ENCODE results near the gene PRR18. TPM values are rescaled to one million over a fixed set of nuclear protein-coding genes. Genes with fewer than 3 reads are reported as not detected.

Gene PRR18
- total and polyA plus RNA-seq, 2 of the 13 experiments (the other 11 are each of a cell fraction or from before 2014, with no cell fraction given) = 0.04 TPM

DNA sequence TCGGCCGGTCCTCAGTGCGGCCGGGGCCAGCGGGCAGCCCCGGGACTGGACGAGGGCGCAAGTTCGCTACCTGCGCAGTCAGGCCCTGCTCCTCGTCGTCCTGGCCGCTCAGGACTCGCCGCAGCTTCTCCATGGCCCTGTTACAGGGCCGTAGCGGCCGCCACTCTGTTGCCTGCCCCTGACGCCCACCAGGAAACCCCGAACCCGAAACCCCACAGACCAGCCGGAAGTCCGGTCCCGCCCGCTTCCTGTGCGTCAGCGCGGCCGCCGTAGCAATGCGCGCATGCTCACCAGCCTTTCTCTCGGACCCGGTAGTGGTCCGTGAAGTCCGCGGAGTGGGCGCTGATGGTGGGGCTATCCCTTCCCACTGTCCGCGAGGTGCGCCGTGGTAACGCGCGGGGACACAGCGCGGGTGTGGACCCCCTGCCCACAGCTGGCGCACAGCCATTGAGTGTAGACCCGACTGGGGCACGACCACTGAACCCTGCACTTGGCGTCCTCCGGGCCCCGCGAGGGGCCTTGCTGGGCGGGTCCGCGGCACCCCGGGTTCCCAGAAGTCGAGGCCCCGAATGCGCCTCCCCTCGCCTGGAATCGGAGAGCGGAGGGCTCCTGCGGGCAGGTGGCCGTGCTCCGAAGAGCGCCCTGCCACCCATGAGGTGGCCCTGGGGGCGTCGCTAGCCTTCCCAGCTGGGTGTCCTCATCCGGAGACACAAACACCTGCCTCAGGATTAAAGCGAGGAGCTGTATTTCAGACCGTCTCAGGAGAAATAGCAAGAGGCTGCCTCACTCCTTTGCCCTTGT lies 34.4 kb upstream of the PRR18 start, which contains the start of gene SFT2D1 (continued):
- TF ChIP-seq, protein P1, sequence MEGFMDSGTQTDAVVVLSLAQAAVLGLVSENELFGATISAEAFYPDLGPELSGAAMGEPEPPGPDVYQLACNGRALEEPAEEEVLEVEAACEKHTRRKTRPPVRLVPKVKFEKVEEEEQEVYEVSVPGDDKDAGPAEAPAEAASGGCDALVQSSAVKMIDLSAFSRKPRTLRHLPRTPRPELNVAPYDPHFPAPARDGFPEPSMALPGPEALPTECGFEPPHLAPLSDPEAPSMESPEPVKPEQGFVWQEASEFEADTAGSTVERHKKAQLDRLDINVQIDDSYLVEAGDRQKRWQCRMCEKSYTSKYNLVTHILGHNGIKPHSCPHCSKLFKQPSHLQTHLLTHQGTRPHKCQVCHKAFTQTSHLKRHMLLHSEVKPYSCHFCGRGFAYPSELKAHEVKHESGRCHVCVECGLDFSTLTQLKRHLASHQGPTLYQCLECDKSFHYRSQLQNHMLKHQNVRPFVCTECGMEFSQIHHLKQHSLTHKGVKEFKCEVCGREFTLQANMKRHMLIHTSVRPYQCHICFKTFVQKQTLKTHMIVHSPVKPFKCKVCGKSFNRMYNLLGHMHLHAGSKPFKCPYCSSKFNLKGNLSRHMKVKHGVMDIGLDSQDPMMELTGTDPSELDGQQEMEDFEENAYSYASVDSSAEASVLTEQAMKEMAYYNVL (CRISPR knock-in tag; IDR thresholded peaks at IDR 0.05; ENCODE audit: borderline replicate concordance) = peak; percentile 66
- TF ChIP-seq ZNF253 (CRISPR knock-in tag; IDR thresholded peaks at IDR 0.05; ENCODE audit: borderline replicate concordance) (peak; percentile 75; the same call in 1 of the 2 replicates), ZMAT3 (CRISPR knock-in tag; conservative IDR thresholded peaks at IDR 0.05) (peak; percentile 92), CHD2 (IDR thresholded peaks at IDR 0.05; ENCODE audit: low read depth, low read length) (peak; percentile 42; the same call in 1 of the 2 replicates), HNF1B (CRISPR knock-in tag; IDR thresholded peaks at IDR 0.05) (peak; percentile 98), ZNF354B (CRISPR knock-in tag; IDR thresholded peaks at IDR 0.05) (0 out of 2 replicates have a peak, but pooled peaks have one; percentile 26), RXRA (CRISPR knock-in tag; IDR thresholded peaks at IDR 0.05) (peak; percentile 80; the same call in 1 of the 2 replicates), HMGXB4 (CRISPR knock-in tag; IDR thresholded peaks at IDR 0.05; ENCODE audit: borderline replicate concordance in 1 of 2, low read depth in 1 of 2) (peak; percentile 90 to 92), NCOA5 (CRISPR knock-in tag; IDR thresholded peaks at IDR 0.05) (no peak), ZNF75D (CRISPR knock-in tag; IDR thresholded peaks at IDR 0.05; ENCODE audit: borderline replicate concordance) (no peak), FOSL2 (CRISPR knock-in tag; IDR thresholded peaks at IDR 0.05) (peak; percentile 67), HNF1A (IDR thresholded peaks at IDR 0.05; ENCODE audit: low read depth) (no peak), HNF1A (CRISPR knock-in tag; IDR thresholded peaks at IDR 0.05; ENCODE audit: borderline replicate concordance) (no peak; the same call in 1 of the 2 replicates), HMG20B (CRISPR knock-in tag; conservative IDR thresholded peaks at IDR 0.05) (peak; percentile 52; the same call in 1 of the 2 replicates), MLX (CRISPR knock-in tag; IDR thresholded peaks at IDR 0.05) (no peak), GLMP (CRISPR knock-in tag; IDR thresholded peaks at IDR 0.05; ENCODE audit: borderline replicate concordance) (peak; percentile 92; the same call in 1 of the 2 replicates)

Data from HepG2 (cell line).